GM21619 (cell line): ENCODE measurements around the gene NXPH3.

Experiments
- ATAC-seq: cut with Tn5 transposase; IDR thresholded peaks from one replicate; pipeline ENCODE4 v1.9.1; 2021; ENCODE audit not compliant: unreplicated experiment

Gene NXPH3

DNA sequence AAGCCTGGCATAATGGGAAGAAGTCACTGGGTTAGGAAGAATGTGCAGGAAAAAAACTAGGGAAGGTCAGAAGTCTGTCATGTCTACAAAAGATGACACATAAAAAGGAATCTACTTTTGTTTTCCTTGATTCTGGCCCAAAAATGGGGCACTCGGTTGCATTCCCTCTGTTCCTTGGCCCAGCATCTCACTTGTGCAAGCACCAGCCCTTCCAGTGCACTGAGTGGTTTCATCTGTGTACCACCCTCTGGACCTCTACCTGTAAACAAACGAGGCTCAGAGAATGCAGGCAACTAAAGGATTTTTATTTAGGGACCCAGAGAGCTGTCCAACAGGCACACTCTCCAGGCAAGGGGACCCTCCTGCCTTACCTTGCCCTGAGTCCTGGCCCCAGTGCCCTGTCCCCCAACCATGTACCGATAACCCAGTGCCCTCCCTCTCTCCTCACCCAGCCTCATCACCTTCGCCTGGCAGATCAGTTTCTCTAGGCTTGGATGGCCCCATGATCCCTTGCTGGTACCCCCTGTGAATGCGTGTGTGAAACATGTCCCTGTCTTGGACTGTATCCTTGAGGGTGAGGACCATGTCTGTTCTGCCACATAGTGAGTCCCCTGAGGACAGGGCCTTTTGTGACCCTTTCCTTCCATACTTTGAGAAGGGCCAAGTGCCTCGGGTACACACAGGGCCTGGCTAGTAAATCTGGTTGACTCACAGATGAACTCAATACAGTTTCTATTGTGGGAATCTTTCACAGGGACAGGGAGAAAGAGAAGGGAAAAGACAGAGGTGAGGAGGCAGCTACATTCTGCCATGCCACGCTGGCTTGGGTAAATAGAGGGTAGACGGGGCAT is 13.3 kb downstream of the NXPH3 start:
- ATAC-seq, result no peak

DNA sequence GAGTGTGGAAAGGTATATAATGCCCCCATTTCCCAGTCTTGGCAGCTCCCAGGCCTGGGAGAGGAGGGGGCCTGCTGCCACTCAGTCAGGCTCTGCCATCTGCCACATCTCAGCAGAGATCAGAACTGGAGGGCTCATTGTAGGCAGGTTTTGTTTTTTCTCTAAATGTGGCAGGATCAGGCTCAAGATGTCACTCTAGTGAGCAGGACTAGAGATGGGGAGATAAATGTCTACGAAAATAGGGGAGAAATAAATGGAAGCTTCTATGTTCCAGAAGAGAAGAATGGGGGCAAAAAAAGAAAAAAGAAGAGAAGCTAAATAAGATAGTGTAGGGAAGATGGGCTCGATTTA is 13.9 kb downstream of the NXPH3 start:
- ATAC-seq, result no peak

DNA sequence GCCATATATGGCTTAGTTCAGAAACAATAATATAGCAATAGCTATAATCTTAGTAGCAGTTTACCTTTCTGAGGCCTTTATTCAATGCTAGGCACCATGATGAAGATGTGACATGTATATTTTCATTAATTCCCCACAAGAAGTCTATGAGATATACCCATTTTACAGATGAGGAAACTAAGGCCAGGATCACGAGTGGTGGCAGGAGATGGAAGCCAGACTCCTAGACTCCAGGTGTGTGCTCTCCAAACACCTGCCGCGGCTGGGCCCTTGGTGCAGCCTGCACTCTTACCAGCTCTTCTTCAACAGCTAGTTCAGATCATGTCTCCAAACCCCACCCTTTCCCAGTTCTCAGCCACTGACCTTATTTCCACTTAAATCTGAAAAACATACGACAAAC is 15.2 kb downstream of the NXPH3 start:
- ATAC-seq, result no peak

DNA sequence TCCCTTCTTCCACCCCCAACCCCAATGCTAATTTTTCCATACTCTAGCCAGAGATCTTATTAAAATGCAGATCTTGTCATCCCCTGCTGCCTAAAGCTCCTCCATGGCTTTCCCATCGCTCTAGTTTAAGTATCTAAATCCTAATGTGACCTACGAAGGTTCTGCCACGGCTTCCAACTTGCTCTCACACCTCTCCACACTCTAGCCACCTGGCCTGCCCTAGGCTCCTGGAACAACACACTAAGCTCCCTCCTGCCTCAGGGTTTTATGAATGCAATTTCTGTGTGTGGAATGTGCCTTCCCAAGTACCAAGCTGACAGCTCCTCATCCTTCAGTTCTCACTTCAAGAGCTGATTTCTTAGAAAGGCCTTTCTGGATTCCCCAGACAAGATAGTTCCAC is 16.6 kb downstream of the NXPH3 start:
- ATAC-seq, result no peak

DNA sequence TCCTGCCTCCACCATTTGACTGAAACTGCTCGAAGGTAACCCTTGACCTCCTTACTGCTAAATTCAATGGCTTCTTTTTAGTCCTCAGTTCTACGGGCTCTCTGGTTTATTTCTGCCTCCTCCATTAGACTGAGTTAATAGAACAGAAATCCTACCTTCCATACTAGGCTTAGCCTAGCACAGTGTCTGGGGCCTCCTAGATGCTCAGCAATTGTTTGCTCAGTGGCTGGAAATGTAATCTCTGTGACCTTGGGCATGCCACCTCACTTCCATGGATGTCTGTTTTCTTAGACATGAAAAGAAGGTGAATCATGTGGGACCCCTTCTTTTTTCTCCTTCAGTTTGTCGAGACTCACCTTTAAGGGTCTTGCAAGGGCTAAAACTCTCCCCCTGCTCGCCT is 19.7 kb downstream of the NXPH3 start:
- ATAC-seq, result no peak

DNA sequence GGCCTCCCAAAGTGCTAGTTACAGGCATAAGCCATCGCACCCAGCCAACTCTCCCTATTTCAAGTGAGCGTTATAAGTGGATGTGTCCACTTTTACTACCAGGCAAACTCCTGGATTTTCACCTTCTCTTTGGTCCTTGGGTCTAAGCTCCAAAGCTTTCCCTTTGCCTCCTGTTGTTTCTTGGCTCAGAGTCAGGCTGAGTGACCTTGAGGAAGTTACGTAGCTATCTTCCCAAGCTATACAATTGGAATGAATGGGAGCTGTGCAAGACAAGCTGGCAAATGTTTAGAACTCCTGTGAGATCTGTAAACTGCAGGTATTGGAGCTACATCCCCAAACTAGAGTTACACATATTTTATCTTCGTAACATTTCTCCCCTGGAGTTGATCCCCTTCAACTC is 20.3 kb downstream of the NXPH3 start:
- ATAC-seq, result no peak

DNA sequence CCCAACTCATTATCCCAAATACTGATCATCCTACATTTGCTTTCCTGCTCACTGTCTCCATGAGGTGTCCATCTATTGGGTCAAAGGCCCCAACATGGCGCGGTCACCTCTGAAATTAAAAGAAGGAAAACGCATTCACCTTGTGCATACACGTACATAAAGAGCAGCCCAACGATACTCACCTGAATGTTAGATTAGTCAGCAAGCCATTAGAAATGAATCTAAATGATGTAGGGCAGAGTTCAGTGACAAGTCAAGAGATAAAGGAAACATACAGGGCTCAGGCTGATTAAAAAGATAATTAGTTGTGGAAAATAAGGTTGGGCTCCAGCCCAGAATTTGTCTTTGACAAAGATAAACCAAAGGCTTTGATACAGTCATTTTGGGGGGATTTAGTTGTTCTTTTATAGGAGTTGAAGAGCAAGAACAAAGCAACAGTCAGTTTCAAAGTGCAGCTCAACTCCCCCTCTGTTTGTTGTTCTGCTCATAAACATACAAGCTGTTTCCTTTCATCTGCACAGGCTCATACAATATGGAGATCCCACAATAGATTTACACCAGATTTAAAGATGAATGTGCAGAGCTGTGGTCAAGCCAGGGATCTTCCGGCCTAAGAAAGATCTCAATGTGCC is 21.1 kb downstream of the NXPH3 start:
- ATAC-seq, result no peak

DNA sequence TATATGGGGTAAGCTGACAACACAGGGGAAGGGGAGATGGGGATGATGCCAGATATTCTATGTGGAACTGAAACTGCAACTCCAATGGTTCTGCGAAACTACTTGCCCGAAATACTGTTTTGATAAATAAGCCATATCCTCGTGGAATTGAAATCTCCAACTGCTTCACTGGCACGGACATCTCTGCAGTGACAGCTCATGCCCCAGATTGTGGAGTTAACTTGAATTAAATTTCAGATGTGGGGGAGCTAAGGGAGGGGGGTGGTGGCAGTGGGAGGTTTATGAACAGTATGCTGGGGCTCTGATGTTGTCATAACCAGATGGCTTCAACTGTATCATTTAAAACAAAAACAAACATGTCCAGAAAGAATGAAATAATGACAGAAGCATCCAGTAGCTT is 21.8 kb downstream of the NXPH3 start:
- ATAC-seq, result no peak

DNA sequence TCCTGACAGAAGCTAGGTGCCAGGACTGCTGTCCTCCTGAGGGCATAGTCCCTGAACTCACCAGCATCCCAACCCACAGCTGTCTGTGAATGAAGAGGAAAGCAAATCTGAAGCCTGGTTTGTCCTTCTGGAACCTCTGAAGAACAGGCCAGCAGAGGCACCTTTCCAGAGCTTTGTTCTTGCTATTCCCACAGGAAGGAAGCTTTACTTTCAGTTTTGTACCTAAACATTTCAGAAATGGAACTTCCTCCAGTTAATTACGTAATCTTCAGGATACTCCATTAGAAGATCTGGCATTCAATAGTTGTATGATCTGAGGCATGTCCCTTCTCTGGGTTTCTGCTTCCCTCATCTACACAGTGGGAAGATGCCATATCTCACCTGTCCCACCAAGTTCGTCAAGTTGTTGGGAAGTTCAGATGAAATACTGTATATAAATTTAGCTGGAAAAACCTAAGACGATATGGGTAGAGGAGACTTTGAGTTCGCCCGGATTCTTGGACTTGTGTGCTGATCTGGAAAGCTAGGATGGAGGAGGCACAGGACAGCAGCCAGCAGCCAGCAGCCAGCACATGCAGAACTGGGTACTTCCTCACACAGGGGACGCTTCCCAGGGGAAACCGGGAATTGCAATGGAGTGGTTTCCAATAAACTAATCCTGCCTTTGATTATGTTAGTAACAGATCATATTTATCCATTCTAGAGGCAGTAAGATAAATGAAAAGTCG is 22.4 kb downstream of the NXPH3 start:
- no peak for ATAC-seq

DNA sequence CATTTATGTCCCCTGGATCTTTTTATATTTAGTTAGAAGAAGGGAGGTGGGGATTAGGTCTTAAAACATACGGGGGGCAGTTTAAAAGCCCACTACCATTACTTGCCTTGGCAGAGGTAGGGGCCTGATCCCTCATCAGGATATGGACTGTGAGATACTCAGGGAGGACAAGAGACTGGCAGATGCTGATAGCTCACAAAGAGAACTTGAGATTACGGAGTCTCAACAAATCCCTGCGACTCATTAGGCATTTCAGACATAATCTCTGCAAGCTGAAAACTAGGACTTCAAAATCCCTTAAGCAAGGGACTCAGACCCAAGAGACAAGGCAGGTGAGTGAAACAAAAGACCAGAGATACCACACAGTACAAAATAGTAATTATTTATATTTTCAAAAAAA is 23.2 kb downstream of the NXPH3 start:
- ATAC-seq, result no peak

DNA sequence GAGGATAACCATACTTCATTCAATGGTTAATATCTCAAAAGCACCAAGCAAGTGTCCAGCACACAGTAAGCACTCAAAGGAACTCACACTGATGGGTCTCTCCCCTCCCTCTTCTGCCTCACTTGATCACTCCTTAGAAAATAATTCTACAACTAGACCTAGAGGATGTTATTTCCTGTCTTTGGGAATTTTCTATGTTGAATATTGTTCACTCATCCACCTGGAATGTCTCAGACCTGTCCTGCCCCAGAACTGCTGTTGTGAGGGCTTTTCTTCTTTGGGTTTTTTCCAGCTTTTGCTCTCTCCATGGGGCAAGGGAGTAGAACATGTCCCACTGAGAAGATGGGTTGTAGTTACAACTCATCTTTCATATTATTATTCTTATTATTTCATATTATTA is 25.3 kb downstream of the NXPH3 start:
- no peak for ATAC-seq

DNA sequence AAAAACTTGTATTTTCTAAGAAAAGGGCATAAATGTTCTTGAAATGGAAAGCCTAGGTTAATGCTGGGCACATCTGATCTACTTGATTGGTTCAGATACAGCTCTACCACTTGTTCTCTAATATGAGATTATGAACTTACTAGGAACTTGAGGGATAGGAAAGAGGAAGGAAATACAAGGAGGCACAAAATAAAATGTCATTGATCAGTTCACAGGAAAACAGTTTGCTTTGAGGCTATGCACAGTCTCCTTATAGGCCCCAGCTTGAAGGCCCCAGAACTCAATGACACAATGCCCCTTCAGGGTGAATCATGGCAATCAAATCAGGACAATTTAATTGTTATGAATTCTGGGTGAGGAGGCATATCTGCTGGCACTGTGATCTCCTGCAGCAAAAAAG is 27.1 kb downstream of the NXPH3 start:
- ATAC-seq, result no peak

DNA sequence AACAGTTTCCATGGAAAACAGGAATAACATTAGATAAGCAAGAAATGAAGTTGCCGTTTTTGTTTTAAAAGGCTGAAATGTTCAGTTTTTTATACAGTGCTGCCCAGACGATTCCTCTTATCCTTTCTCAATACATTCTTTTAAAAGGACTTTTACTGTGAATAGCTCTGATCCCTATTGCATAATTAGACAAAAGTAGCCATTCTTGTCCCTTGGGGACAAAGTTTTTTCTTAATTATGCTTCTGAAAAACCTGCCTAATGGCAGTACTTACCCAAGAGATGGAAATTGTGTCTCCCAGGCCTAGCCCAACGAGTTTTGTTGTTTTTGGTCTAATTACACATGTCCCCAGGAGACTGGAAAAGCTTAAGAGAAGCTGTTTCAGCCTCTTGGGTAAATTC is 27.6 kb downstream of the NXPH3 start:
- no peak for ATAC-seq

DNA sequence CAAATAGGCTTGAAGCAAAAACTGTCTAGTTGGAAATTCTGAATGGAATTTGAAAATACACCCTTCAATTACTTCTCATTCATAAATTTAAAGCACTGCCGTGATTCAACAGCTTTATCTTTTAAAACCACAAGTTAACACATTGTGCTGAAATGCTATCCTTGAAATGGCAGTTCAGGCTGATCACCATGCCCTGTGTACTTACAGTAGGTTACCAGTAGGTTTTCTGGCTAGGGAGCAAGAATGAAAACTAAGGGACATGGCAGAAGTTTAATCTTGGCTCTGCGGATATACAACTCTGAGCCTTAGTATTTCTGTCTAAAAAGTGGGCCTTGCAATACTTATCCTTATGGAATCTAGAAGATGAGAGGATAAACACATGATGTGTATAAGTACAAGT is 28.0 kb downstream of the NXPH3 start:
- no peak for ATAC-seq

DNA sequence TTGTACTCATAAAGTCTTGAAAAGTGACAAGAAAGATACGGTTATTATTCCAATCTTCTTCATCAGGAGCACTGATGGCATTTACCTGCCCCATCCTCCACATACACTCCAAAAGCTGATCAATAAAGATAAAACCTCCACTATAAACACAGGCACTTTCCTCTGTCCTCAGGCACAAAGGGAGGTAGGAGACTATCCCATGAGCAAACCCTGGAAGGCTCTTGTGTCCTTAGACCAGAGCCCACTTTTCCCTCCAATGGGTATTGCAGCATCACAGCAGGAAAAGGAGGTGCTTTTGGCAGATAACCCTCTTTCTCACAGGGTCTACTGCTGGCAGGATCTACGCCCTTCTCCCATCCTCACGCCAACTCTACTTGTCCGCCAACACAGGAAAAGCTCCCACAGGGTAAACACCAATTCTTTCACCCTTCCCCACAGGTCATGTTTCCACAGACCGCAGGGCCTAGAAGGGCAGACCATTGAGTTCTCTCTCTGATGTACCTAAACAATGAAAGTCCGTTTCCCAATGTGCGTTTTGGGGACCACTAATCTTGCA is 28.7 kb downstream of the NXPH3 start:
- no peak for ATAC-seq

DNA sequence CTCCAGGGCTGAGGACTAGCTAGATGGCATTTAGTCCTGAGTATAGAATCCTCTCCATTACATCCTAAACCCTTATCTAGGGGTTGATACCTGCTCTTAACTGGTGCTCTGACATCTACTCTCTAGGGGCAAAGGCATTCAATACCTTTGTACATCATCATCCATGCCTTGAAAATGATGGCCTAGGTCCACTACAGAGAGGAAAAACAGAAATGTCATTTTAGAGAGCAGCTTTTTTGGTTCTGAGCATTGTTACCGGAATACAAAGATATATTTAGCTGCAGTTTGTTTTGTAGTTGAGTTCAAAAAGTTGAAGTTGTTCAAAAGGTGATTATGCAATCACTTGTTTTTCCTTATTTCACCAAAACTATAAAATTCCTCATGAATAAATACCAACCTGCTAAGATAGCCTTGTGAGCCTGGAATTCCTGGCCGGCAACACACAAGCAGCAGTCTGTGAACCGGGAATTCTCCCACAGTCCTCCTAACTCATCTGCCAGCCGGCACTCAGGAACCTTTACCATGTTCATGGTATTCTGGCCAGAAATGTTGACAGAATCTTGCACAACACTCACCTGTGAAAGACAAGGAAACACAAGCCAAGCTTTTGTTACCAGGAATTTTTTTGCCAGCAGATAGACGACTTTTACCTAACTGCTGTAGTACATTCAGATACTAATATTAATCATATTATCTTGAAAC is 35.4 kb downstream of the NXPH3 start:
- ATAC-seq, result no peak

DNA sequence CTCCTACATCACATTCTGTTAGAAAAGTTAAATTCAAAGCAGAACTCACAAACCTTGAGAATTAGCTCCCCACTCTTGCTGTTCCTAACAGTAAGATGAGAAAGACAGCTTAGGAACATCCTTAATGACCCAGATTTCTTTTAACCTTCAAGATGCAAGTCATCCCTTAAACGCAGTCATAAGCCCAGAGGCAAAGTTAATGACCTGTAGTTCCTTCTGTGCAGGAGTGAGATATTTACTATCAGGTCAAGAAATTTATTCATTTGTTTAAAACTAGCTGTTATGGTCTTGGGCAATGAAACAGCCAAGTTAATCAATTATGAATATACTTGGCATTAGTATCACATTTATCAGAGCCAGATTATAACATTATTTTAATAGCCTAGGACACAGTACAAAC is 37.1 kb downstream of the NXPH3 start:
- ATAC-seq, result no peak

DNA sequence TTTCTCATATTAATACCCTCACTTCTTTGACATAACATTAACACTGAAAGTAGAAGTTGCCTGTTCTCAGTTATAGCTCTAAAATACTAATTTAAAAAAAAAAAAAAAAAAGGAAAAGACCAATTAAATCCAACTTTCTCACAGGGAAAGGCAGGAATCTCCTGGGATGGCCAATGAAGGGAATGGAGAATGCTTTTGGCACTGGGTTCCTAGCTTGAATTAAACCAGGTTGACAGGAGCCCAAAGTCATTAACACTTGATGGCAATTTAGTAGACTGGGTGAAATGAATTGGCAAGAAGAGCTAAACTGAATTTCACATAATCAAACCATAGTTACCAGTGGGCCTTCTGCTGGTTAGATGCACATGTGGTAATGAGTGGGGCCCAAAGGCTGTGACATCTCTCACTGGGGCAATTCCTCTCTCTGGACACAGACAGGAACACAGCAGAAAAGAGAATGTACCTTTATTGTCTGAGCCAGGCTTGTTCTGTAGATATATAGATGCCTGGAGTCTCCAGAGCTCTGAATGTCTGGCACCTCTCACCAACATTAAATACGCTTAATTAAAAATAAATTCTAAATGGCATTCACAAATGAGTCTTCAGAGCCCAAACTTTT is 37.6 kb downstream of the NXPH3 start:
- ATAC-seq, result no peak

DNA sequence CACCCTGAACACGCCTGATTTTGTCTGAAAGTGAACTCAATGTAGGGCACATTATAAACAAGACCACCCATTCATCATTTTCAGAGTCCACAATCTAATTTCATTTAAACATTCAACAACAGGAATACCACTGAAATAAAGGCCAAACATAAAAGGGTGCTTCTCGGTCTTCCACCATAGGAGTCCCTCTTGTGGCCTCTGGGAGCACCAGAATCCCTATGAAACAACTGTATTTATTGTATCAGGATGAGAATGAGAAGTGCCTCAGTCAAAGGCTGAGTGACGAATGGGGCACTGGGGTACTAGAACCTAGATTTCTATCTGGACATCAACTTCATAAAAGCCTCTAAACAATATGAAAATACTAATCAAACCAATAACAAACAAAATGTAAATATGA is 40.4 kb downstream of the NXPH3 start:
- no peak for ATAC-seq

DNA sequence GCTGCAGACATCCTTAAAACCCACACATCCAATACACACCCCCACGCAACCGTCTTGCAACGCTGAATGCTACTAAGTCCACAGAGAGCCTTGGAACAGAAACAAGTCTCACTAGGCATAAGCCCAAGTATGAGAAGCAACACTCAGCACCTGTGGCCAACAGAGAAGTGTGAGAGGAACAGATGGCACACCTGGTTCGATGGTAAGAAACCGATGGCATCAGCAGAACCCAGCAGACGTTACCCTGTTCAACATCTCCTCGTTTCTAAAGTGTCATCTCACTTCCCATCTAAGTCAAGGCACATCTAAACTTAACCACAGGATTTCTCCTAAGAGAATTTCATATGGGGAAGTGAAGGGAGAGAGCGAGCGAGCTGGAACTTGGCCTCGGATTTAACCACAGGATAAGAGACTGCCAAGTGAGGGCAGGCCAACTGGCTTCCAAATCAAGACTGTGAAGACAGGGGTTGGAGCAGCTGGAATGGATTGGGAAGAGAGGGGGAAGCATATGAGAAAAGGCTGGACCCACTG is 41.0 kb downstream of the NXPH3 start:
- ATAC-seq, result no peak
